ENCODE measurements around the gene FUT7. TPM values are rescaled to one million over a fixed set of nuclear protein-coding genes. Genes with fewer than 3 reads are reported as not detected.

The FUT7 gene
- total RNA-seq, 2 experiments from 2014 or later: 1.3 to 1.6 TPM

DNA sequence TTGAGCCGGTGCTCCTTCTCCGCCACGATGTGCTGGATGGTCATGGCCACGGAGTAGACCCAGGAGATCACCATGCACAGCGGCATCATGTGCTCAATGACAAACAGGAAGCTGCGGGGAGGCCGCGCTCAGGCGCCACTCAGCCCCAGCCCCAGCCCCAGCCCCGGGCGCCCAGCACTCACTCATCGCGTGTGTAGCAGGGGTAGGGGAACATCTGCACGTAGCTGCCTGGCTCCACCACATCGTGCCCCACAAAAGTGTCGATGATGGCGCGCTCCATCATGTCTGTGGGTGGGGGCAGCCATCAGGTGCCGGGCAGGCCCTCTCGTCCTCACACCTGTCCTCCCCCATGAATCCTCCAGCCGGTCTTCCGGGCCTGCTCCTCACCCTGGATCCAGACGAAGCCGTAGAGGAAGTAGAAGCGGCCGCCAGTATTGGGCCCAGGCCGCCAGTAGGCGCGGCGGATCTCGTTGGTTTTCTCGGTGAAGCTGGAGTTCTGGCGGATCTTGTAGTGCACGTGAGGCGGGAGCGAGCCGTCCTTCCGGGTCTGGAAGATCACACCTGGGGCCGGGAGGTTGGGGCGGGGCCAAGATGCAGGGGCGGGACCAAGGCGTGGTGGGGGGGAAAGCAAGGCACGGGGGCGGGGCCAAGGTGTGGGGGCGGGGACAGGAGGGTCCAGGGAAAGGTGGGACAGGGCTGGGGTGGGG is 13.9 kb downstream of the FUT7 start:
- no peak for DNase-seq
- Mint-ChIP-seq H3K4me3 (no peak overlapping the region), H3K36me3 (ENCODE audit: low read depth) (no peaks in the 10 kb centered on the region), H3K9me3 (ENCODE audit: low read depth) (no peaks in the 10 kb centered on the region), H3K27me3 (no peaks in the 10 kb centered on the region), H3K4me1 (no peaks in the 10 kb centered on the region), H3K27ac (no peak overlapping the region)
- CTCF ChIA-PET: no interaction called here
- ATAC-seq: no peak
- POLR2A ChIA-PET: no interaction called here
- intact Hi-C loops (cut with DNase I, micrococcal nuclease): no loop called here

DNA sequence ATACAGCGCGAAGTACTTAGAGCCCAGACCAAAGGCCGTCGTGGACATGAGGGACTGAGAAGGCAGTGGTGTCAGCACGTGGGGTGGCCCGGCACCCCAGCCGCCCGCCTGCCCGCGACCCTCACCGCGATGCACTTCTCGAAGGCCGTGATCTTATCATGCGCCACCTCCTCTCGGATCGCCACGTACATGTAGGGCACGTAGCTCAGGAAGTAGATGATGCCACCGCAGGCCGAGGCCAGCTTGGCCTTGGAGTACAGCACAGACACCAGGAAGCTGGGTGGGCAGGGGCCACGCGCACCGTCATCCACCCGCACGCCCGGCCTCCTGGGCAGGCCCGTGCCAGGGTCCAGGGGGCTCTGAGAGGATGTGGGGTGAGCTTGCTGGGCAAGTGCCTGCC is 14.8 kb downstream of the FUT7 start:
- no peak overlapping the region for H3K27ac Mint-ChIP-seq
- no peak overlapping the region for H3K4me3 Mint-ChIP-seq
- H3K36me3 Mint-ChIP-seq (ENCODE audit: low read depth): no peaks in the 10 kb centered on the region
- no peaks in the 10 kb centered on the region for H3K4me1 Mint-ChIP-seq
- H3K9me3 Mint-ChIP-seq (ENCODE audit: low read depth): no peaks in the 10 kb centered on the region
- intact Hi-C loops (cut with DNase I, micrococcal nuclease): no loop called here
- CTCF ChIA-PET: no interaction called here
- ATAC-seq: no peak
- no peaks in the 10 kb centered on the region for H3K27me3 Mint-ChIP-seq
- DNase-seq: no peak
- POLR2A ChIA-PET: no interaction called here

DNA sequence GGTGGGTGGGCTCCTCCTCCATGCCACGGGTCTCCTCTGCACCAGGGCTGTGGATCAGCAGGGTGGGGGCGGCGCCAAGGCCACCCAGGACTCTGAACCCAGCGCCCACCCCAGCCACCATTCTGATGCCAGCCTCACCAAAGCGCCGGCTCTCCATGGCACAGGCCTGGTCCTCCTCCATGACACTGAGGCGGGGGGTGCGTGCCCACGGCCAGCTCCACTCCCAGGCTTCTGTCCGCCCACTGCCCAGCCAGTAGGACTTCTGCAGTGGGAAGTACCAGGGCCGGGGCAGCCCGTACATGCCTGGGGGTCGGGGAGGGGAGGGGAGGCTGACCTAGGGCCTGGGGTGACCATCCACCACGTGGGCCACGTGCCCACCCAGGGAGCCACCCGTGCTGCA is 15.5 kb downstream of the FUT7 start:
- no peak for ATAC-seq
- POLR2A ChIA-PET: no interaction called here
- DNase-seq: no peak
- CTCF ChIA-PET: no interaction called here
- Mint-ChIP-seq H3K4me1 (no peaks in the 10 kb centered on the region), H3K9me3 (ENCODE audit: low read depth) (no peaks in the 10 kb centered on the region), H3K36me3 (ENCODE audit: low read depth) (no peaks in the 10 kb centered on the region), H3K4me3 (no peak overlapping the region), H3K27me3 (no peaks in the 10 kb centered on the region), H3K27ac (no peak overlapping the region)
- intact Hi-C loops (cut with DNase I, micrococcal nuclease): no loop called here

- ATAC-seq (no peak), DNase-seq (no peak)
- no peaks in the 10 kb centered on the region for H3K27me3 Mint-ChIP-seq
- no peaks in the 10 kb centered on the region for H3K4me1 Mint-ChIP-seq
- ChIA-PET CTCF (no interaction called here), POLR2A (no interaction called here)
- intact Hi-C loops (cut with DNase I, micrococcal nuclease): no loop called here
- H3K4me3 Mint-ChIP-seq: no peak overlapping the region
- no peaks in the 10 kb centered on the region for H3K36me3 Mint-ChIP-seq (ENCODE audit: low read depth)
- no peaks in the 10 kb centered on the region for H3K9me3 Mint-ChIP-seq (ENCODE audit: low read depth)
- H3K27ac Mint-ChIP-seq: no peak overlapping the region
Observed at GRCh38 chr9:137015976-137016375, 15.9 kb downstream of the FUT7 start.

- ATAC-seq (no peak), DNase-seq (no peak)
- ChIA-PET POLR2A (no interaction called here), CTCF (no interaction called here)
- intact Hi-C loops (cut with DNase I, micrococcal nuclease): no loop called here
- Mint-ChIP-seq H3K27ac (no peak overlapping the region), H3K27me3 (no peaks in the 10 kb centered on the region), H3K4me1 (no peaks in the 10 kb centered on the region), H3K4me3 (no peak overlapping the region), H3K36me3 (ENCODE audit: low read depth) (no peaks in the 10 kb centered on the region), H3K9me3 (ENCODE audit: low read depth) (no peaks in the 10 kb centered on the region)
Observed at GRCh38 chr9:137015540-137015930, 16.4 kb downstream of the FUT7 start.

DNA sequence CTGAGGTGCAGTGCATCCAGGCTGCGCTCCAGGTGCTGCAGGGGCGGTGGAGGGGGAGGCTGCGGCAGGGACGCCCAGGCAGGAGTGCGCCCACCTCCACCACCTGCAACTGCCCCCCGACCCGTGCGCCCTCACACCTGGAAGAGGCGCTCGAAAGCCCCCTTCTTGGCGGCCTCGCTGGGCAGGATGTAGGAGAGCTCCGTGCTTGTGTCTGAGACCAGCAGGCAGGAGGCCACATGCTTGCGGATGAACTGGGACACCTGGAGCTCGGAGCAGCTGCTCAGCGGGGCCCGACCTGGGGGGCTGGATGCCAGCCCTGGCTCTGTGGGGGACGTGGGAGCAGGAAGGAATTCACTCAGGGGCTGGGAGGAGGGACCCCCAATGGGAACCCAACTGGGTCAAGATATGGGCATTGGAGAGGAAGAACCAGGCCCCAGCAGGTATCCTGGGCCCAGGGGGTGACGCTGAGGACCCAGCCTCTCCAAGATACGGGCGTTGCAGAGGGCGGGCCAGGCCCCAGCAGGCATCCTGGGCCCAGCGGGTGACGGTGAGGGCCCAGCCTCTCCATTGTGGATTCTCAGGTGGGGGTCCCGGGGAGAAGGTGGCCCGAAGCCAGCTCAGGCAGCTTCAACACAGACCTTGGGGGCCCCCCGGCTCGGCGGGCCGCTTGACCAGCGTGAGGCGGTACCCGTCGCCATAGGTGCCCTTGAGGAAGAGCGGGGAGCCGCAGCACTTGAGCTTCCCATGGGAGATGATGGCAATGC is 16.9 kb downstream of the FUT7 start:
- no peak for DNase-seq
- no peak overlapping the region for H3K27ac Mint-ChIP-seq
- intact Hi-C loops (cut with DNase I, micrococcal nuclease): no loop called here
- ChIA-PET POLR2A (no interaction called here), CTCF (no interaction called here)
- H3K9me3 Mint-ChIP-seq (ENCODE audit: low read depth): no peaks in the 10 kb centered on the region
- no peaks in the 10 kb centered on the region for H3K27me3 Mint-ChIP-seq
- H3K36me3 Mint-ChIP-seq (ENCODE audit: low read depth): no peaks in the 10 kb centered on the region
- ATAC-seq: no peak
- H3K4me3 Mint-ChIP-seq: no peak overlapping the region
- no peaks in the 10 kb centered on the region for H3K4me1 Mint-ChIP-seq

DNA sequence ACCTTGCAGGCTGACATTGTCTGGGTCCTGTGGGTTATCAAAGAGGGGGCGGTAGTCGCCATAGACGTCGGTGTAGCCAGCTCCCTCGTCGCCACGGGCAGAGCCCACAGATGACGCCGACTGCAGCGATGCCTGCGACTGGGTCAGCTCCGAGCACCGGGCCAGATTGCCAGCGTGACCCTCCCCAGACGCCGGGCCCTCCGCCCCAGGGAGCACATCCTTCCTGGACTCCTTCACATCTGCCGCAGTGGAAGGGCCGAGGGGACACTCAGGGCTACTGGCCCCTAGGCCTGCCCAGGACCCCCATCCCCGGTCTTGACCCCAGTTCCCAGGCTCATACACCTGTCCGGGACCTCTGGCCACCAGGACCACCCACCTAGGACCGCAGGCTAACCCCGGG is 17.7 kb downstream of the FUT7 start:
- ChIA-PET CTCF (interaction anchor here (0.7 kb wide), 1 partner anchor 222 kb away, joined by 3 read pairs; no protein-coding TSS in a partner anchor), POLR2A (no interaction called here)
- DNase-seq: no peak
- intact Hi-C loops (cut with DNase I, micrococcal nuclease): no loop called here
- no peak overlapping the region for H3K4me3 Mint-ChIP-seq
- H3K9me3 Mint-ChIP-seq (ENCODE audit: low read depth): no peaks in the 10 kb centered on the region
- ATAC-seq: no peak
- H3K27ac Mint-ChIP-seq: no peak overlapping the region
- no peaks in the 10 kb centered on the region for H3K36me3 Mint-ChIP-seq (ENCODE audit: low read depth)
- no peaks in the 10 kb centered on the region for H3K27me3 Mint-ChIP-seq
- no peaks in the 10 kb centered on the region for H3K4me1 Mint-ChIP-seq

- Mint-ChIP-seq H3K27ac (no peak overlapping the region), H3K27me3 (no peaks in the 10 kb centered on the region), H3K9me3 (ENCODE audit: low read depth) (no peaks in the 10 kb centered on the region), H3K36me3 (ENCODE audit: low read depth) (no peaks in the 10 kb centered on the region), H3K4me1 (no peaks in the 10 kb centered on the region), H3K4me3 (no peak overlapping the region)
- intact Hi-C loops (cut with DNase I, micrococcal nuclease): no loop called here
- no peak for ATAC-seq
- no peak for DNase-seq
- CTCF ChIA-PET: interaction anchor here (0.7 kb wide), 1 partner anchor 223 kb away, joined by 3 read pairs; no protein-coding TSS in a partner anchor
- POLR2A ChIA-PET: no interaction called here
Observed at GRCh38 chr9:137013571-137013940, 18.3 kb downstream of the FUT7 start.

GRCh38 chr9:137012694-137013570 is 19.0 kb downstream of the FUT7 start:
- intact Hi-C loops (cut with DNase I, micrococcal nuclease): no loop called here
- DNase-seq: no peak
- no peak overlapping the region for H3K4me3 Mint-ChIP-seq
- ChIA-PET CTCF (interaction anchor here (0.6 kb wide), 1 partner anchor 45 kb away, joined by 3 read pairs; no protein-coding TSS in a partner anchor), POLR2A (no interaction called here)
- no peaks in the 10 kb centered on the region for H3K27me3 Mint-ChIP-seq
- no peaks in the 10 kb centered on the region for H3K36me3 Mint-ChIP-seq (ENCODE audit: low read depth)
- no peak for ATAC-seq
- no peaks in the 10 kb centered on the region for H3K9me3 Mint-ChIP-seq (ENCODE audit: low read depth)
- H3K27ac Mint-ChIP-seq: no peak overlapping the region
- no peaks in the 10 kb centered on the region for H3K4me1 Mint-ChIP-seq

DNA sequence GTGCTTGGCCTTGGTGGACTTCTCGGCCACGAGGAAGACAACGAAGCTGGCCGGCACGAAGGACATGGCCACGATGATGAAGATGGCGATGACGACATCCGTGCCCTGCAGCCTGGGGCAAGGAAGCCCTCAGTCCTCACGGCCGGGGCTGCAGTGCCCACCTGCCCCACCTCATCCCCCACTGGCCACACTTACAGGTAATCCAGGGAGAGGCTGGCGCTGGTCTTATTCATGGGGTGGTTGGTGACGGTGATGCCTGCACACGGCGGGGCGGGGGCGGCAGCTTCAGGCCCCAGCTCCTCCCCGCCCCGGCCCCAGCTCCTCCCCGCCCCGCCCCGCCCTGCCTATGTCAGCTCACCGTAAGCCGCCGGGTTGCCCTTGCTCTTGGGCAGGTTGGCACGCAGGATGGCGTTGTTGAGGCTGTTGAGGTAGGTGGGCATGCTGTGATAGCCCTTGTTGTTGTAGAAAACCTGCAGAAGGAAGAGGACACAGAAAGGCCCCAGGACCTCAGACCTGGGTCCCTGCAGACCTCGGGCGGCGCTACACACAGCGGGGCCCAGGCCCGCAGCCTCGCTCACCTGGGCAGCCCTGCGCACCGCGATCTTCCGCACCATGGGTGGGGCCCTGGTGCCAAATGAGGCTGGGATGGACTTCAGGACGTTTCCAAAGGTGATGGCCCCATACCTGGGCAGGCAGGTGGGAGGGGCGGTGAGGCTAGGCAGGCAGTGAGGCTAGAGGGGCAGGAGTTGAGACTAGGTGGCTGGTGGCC is 19.8 kb downstream of the FUT7 start:
- CTCF ChIA-PET: interaction anchor here (0.6 kb wide), 1 partner anchor 46 kb away, joined by 3 read pairs; no protein-coding TSS in a partner anchor
- DNase-seq: no peak
- no peak overlapping the region for H3K27ac Mint-ChIP-seq
- no peak for ATAC-seq
- intact Hi-C loops (cut with DNase I, micrococcal nuclease): no loop called here
- no peaks in the 10 kb centered on the region for H3K4me1 Mint-ChIP-seq
- no peaks in the 10 kb centered on the region for H3K27me3 Mint-ChIP-seq
- H3K4me3 Mint-ChIP-seq: no peak overlapping the region
- H3K36me3 Mint-ChIP-seq (ENCODE audit: low read depth): no peaks in the 10 kb centered on the region
- POLR2A ChIA-PET: no interaction called here
- H3K9me3 Mint-ChIP-seq (ENCODE audit: low read depth): no peaks in the 10 kb centered on the region

- Mint-ChIP-seq H3K27me3 (no peaks in the 10 kb centered on the region), H3K4me3 (no peak overlapping the region), H3K9me3 (ENCODE audit: low read depth) (no peaks in the 10 kb centered on the region), H3K27ac (no peak overlapping the region), H3K36me3 (ENCODE audit: low read depth) (no peaks in the 10 kb centered on the region), H3K4me1 (no peaks in the 10 kb centered on the region)
- POLR2A ChIA-PET: no interaction called here
- intact Hi-C loops (cut with DNase I, micrococcal nuclease): no loop called here
- ATAC-seq (no peak), DNase-seq (no peak)
- CTCF ChIA-PET: no interaction called here
Observed at GRCh38 chr9:137011156-137011555, 20.7 kb downstream of the FUT7 start.
